Measurements from ENCODE around the gene CTR9.

CTR9 gene
- total RNA-seq = 19.1 to 68.8 (median 54.5) reads per million in 17 experiments

DNA sequence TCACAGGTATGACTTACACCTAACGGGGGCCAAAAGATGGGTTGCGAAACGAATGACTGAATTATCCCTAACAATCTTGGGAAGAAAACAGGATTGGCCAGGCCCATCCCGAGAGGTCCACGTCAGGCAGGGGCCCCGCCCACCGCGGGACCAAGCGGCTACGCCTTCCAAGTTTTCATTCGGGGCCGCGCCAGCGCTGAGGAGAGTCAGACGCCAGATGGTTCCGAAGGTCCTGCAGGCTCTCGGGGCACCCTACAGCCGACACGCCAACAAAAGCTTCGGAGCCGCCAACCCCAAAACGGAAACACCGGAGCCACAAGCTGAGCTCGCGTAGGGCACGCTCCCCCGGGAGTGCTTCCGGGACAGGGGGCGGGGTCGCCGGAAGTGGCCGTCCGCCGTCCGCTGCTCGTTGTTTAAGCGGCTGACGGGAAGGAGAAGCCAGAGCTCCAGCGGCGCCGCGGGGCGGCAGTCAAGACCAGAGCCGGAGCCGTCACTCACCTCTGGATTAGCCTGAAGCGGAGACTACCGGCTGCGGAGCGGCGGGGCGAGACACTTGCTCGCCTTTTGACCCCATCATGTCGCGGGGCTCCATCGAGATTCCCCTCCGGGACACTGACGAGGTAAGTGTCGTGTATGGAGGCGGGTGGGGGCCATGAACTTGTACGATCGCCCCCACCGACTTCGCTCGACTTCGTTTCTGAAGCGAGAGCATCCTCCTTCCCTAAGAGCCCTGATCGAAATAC lies at the start of gene CTR9:
Gene CTR9, plus strand, starts transcription at position 409 of the 743 bp plus-strand sequence. Its CDS starts 167 bp downstream, at position 576.
- peak; percentile 89 to 96 (median 94) for DNase-seq

DNA sequence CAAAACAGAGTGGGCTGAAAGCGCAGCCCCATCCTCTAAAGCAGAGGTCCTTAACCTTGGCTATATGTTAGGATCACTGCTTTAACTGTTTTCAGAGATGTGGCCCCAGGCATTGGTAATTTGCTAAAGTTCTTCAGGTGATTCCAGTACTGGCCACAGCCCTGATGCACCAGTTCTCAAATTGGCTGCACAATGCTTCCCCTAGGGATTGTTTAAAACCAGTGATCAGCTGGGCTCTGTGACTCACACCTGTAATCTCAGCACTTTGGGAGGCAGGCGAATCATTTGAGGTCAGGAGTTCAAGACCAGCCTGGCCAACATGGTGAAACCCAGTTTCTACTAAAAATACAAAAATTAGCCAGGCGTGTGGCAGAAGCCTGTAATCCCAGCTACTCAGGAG lies 49.1 kb upstream of the CTR9 start:
- no peak for DNase-seq

DNA sequence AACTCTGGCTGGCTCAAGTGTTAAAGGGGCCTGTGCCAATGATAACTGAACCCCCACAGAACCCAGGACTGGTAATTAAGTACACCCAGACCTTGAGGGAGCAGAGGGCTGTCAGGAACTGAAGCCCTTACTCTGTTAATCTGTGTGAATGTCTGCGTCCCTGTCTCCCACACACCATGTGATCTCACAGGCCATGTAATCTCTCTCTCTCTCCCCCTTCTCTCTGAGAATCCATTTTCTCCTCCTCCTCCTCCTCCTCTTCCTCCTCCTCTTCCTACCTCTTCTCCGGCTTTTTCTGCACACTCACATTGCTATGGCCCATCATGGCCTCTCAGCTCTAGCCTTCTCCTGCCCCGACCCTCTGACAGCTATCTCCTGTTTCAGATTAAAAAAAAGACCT lies 42.9 kb upstream of the CTR9 start:
- no peak for DNase-seq

DNA sequence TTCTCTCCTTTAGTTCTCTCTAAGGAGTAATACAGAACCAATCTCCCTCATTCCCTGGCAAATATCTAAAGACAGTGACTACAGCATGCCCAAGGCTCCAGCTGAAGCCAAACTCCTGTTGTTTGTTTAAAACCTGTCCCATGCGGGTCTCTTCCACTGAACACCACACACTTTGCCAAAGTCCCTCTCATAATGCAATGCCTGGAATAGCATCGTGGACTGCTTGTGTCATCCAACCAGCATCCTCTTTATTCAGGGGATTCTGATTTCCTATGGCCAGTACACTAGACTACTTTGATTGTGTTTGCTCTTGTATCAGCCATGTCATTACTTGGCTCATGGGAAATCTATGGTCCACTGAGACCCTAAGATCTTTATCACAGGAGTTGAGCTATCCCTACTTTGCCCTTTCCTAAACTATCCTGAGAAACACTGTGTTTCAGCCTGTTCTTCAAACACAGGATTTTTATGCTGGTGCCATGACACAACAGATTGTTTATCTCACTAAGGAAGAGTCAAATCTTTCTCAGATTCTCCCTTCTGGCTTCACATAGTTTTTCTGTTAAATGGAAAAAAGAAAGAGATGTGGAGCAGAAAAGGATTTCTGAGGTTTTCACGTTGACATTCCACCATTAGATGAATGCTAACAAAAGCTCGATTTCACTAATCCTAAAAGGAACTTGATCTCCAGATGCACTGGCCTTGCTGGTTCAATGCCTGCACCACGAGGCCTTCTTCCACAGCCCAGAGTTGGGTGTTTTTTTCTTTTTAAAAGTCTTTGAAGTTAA lies 41.6 kb upstream of the CTR9 start:
- no peak for DNase-seq

DNA sequence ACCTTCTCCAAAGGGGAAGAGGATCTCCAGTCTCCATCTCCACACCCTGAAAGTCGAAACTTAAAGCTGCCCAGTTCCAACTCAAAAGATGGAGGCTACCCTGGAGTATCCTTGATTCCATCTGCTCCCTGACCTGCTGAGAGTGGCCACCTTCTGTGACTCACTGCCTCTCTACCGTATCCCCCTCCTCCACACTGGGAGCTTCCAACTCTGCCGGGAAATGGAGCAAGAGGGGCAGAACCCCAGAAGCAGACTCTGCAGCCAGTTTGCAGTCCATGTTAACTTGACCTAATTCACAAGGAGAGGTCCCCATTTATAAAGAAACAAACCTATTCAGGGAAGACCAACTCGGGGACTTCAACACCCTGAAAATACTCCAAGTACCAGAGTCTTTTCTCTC lies 35.5 kb upstream of the CTR9 start:
- no peak for DNase-seq

- no peak for DNase-seq
Measured at GRCh38 chr11:10716122-10716521, 34.9 kb upstream of the CTR9 start.

DNA sequence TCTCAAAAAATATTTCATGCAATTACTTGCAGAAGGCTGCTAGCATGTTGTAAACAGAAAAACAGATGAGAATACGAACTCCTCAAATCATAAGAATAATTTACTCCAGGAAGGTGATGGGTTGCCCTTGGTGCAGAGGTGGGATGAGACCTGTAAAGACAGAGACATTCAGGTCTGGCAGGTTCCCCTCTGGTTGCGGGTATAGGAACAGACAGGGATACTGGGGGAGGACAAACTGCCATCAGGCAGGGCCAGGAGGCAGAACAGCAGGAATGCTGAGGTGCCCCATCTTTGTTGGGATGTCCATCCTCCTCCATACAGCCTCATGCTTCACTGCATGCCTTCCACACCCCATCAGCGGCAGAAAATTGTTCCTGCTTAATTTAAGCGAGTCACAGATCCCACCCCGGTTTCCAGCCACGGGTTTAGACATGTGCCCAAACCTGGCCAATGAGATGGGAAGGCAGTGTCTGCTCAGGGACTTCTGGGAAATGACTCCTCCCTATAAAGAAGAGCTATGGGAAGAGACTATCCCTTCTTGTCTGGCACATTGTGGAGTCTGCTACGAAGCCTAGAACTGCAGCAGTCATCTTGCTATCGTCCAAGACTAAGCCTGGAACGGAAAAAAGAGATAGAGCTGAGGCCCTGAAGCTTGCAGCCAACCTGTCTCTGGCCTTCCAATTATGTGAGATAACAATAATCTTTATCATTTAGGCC lies 34.3 kb upstream of the CTR9 start:
- no peak for DNase-seq

- DNase-seq = no peak
Measured at GRCh38 chr11:10719616-10720015, 31.4 kb upstream of the CTR9 start.

GRCh38 chr11:10720881-10721376 lies 30.1 kb upstream of the CTR9 start:
- no peak for DNase-seq

DNA sequence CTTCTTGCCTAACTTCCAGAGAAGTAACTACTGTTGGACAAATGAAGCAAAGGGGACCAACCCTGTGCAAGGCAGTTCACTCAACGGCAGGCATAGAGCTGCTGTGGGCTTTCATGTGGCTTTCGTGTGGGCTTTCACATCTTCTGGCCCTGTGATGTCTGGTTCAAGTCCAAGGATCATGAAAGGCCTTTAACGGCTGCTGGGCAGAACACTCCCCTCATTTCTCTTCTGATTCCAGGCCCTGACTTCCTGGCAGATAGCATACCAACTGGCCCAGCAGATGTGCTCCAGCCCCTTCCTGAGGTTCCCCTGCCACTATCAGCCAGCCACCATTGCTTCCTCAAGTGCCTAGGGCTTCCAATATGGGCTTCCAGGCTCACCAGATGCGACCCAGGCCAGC lies 28.7 kb upstream of the CTR9 start:
- DNase-seq = no peak

DNA sequence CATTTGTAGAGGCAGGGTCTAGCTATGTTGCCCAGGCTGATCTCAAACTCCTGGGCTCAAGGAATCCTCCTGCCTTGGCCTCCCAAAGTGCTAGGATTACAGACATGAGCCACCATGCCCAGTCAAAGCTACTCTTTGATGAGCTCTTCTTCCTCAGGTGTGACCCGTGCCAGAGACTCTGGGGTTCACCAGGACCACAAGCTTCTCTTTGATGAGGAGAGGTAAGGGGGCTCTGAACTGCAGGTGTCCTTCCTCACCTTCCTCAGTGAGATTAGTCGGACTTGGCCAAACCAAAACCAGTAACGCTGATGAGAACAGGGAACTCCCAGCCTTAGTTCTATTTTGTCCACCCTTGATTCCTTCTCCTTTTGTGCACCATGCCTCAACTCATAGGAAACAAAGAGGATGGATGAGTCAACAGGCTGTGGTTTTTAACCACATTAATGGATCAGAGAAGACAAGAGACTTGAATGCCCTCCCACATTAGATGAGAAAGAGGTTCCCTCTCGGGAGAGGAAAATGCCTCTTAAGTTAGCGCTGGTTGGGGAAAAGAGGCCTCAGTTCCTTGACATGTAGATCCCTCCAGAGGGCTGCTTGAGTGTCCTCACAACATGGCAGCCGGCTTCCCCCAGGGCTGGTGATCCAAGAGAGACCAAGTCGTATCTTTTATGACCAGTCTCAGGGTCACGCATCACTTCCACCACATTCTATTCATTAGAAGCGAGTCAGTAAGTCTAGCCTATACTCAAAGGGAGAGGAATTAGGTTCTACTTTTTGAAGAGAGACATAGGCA lies 25.7 kb upstream of the CTR9 start:
- DNase-seq = peak; percentile 79 to 96 (median 90)

- no peak for DNase-seq
Measured at GRCh38 chr11:10725907-10726253, 25.2 kb upstream of the CTR9 start.

DNA sequence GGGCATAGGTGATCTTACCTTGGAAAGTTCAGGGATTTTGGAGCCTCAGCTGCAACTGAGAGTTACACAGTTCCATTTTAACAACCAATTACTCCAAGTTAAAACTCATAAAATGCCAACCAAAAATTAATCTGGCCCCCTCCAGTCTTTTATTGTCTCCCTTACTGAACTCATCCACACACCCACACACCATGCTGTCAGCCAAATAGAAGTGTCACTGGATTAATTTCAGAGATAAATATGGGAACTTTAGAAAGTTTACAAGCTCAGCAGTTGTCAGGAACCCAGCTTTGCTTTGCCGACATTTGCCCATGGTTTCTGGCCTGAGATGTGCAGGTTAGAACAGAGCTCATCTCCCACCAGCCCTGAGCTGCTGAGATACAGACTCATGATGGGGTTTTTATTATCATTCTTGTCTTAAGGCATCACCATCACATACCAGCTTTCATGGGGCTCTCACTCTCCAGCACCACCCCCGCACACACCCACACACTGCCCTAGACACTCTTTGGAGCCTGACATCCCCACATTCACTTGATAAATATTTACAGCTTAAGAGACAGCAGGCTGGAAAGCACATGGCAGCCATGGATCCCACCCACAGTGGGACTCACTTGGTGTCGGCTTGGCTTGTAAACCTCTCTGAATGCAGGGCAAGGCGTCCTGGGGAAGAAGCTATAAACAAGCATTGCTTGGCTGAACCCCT lies 23.7 kb upstream of the CTR9 start:
- peak; percentile 49 to 65 (median 58) for DNase-seq

GRCh38 chr11:10728154-10728553 lies 22.9 kb upstream of the CTR9 start:
- DNase-seq = no peak

- DNase-seq = peak in 1 of 4 experiments; percentile 23
Measured at GRCh38 chr11:10728789-10729472, 22.1 kb upstream of the CTR9 start.

DNA sequence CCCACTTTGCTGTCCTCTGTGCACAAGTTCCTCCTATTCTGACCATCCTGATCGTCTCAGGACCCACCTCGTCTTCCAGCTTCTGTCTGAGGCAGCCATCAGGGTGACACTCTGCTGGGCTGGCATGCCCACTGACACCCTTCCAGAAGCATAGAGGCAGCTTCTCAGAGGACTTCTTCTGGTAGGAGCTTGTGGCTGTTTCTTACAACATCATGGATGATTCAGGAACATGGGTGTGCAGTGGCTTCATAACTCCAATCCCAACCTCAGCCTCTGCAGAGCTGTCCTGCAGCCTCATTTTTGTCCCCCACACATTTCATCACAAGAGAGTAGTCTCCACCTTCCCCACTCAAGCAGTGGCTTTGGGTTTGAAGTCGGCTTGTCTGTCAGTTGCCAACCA lies 20.9 kb upstream of the CTR9 start:
- peak; percentile 77 to 93 (median 85) for DNase-seq

GRCh38 chr11:10731064-10731680 lies 19.9 kb upstream of the CTR9 start:
- DNase-seq = no peak

DNA sequence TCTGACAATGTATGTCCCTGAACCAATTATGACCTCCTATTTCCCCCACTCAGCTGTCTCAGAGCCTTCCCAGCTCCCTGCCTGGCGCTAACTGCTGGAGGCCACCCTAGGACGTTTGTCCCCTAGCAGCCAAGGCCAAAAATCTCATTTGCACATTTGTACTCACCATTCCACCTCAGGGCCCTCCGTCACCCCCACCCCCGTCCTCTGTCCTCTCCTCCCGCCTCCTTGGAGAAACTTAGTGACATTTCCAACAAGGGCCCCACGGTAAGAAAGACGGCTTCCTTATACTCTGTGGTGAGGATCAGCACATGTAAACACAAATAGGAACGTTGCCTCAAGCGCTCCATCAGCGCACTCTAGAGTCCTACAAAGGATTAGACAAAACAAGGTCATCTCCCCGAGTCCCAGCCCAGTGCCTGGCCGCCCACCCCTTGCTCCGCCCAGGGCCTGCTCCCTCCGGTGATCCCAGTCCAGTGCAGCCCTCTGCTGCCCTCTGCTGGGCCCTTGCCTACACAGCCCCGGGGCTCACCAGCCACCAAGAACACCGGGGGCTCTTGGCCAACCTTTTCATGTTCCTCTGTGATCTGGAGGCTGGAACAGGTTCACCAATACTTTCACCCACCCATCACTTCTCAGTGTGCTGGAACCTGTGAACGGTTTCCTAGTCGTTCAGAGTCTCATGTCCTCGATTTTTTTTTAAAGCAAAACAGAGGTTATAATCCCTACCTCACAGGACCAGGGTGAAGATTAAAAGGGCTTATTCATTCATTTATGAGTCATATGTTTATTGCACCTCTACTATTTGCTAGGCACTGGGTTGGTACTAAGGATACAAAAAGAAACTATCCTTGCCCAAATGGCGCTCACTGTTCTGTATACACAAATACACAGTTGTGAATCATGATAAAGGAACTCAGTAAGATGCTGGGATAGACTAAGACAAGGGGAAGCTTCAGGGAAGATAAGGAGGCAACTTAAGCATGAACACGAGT lies 15.3 kb upstream of the CTR9 start:
- peak; percentile 97 to 98 (median 98) for DNase-seq

Data from suppressor macrophage (primary cell).